HL-60 (cell line): ENCODE measurements around the gene LRRC1.

Experiments used
- POLR2AphosphoS5 ChIP-seq: IDR thresholded peaks from 2 replicates; pipeline ENCODE4 v1.6.1; 2012; ENCODE audit warnings: low read depth
- TF ChIP-seq, protein P1 (sequence below): IDR thresholded peaks from one replicate; pipeline ENCODE4 v1.5.1; 2011; ENCODE audit warnings: low read length, control low read depth, inconsistent platforms; ENCODE audit not compliant: insufficient read depth
- TF ChIP-seq, protein P2 (sequence below): IDR thresholded peaks from 2 replicates; pipeline ENCODE4 v1.6.1; 2012; ENCODE audit warnings: low read depth; ENCODE audit not compliant: insufficient replicate concordance

DNA sequence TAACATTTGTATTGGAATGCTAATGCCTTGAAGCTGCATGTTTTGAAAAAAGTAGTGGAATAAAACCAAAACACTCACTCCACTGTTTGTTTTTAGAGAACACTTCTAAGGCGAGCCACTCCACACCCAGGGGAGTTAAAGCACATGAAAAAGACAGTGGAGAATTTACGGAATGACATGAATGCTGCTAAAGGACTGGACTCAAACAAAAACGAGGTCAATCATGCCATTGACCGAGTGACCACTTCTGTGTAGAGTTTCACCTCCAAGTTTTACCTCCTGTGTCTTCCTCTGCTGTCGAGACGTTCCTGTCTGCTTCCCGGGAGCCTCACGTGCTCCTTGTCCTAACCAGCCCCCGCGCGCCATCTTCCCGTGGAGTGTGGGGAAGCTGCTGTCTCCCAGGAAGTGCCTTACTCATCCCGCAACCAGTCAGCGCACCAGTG lies 127.8 kb downstream of the LRRC1 start:
- TF ChIP-seq, protein P1, sequence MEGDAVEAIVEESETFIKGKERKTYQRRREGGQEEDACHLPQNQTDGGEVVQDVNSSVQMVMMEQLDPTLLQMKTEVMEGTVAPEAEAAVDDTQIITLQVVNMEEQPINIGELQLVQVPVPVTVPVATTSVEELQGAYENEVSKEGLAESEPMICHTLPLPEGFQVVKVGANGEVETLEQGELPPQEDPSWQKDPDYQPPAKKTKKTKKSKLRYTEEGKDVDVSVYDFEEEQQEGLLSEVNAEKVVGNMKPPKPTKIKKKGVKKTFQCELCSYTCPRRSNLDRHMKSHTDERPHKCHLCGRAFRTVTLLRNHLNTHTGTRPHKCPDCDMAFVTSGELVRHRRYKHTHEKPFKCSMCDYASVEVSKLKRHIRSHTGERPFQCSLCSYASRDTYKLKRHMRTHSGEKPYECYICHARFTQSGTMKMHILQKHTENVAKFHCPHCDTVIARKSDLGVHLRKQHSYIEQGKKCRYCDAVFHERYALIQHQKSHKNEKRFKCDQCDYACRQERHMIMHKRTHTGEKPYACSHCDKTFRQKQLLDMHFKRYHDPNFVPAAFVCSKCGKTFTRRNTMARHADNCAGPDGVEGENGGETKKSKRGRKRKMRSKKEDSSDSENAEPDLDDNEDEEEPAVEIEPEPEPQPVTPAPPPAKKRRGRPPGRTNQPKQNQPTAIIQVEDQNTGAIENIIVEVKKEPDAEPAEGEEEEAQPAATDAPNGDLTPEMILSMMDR, result no peak
- TF ChIP-seq, protein P2, sequence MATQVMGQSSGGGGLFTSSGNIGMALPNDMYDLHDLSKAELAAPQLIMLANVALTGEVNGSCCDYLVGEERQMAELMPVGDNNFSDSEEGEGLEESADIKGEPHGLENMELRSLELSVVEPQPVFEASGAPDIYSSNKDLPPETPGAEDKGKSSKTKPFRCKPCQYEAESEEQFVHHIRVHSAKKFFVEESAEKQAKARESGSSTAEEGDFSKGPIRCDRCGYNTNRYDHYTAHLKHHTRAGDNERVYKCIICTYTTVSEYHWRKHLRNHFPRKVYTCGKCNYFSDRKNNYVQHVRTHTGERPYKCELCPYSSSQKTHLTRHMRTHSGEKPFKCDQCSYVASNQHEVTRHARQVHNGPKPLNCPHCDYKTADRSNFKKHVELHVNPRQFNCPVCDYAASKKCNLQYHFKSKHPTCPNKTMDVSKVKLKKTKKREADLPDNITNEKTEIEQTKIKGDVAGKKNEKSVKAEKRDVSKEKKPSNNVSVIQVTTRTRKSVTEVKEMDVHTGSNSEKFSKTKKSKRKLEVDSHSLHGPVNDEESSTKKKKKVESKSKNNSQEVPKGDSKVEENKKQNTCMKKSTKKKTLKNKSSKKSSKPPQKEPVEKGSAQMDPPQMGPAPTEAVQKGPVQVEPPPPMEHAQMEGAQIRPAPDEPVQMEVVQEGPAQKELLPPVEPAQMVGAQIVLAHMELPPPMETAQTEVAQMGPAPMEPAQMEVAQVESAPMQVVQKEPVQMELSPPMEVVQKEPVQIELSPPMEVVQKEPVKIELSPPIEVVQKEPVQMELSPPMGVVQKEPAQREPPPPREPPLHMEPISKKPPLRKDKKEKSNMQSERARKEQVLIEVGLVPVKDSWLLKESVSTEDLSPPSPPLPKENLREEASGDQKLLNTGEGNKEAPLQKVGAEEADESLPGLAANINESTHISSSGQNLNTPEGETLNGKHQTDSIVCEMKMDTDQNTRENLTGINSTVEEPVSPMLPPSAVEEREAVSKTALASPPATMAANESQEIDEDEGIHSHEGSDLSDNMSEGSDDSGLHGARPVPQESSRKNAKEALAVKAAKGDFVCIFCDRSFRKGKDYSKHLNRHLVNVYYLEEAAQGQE, result no peak
- no peak for TF ChIP-seq POLR2AphosphoS5
